DMS153 treated with DMSO at 0.1 percent for 48 hours (cell line): ENCODE results near the gene ATXN7L1.
"Not testable (repeated sequence)": the region's sequence is repeated elsewhere in the genome, so short reads cannot be mapped to it uniquely, and the experiment has no call there.

Experiments
- DNase-seq: peaks from one replicate; lab custom pipeline; 2025; ENCODE audit not compliant: unreplicated experiment; lab: John Stamatoyannopoulos, UW

The ATXN7L1 gene

DNA sequence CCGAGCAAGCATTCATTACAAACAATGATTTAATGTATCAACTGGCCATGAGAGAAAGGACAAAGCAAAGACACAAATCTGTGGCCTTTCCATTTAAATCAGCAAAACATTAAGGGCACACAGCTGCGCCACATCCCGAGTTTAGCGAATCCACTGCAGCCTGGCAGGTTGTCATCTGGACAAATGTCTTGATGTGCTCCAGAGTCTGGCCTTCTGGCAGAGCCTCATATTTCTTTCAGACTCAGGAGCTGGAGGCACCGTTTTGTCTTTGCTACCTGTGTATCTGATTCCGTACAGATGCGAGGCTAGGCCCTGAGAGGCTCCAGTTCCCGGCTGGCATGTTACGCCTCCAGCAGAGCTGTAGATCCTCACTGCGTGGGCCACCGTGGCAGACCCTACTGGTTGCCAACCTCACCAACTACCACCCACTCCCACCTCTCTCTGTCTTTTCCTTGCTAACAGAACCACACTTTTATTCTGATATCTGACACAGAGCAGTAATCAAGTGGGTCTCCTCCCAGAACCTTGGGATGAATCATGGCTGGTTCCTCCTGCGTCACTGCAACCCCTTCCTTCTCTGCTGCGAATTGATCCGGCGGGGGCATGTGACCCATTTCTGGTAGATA is 254.2 kb downstream of the ATXN7L1 start:
- DNase-seq, result no peak

DNA sequence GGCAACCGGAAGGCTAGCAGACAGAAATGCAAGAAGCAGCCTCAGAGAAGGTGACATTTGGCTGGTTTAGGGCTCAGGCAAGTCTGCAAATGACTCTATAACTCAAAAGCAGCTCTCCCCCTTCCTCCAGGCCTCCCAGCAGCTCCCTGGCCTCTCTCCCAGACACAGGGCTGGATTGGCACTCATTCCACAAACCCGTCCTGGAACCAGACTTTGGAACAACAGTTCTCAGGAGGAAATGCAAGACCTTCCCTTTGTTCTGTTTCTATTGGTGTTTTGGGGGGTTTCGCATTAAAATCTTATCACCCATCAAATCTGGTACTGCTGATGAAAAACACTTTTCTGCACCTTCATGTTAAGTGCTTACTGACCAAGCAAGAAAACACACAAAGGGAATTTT is 254.8 kb downstream of the ATXN7L1 start:
- no peak for DNase-seq

DNA sequence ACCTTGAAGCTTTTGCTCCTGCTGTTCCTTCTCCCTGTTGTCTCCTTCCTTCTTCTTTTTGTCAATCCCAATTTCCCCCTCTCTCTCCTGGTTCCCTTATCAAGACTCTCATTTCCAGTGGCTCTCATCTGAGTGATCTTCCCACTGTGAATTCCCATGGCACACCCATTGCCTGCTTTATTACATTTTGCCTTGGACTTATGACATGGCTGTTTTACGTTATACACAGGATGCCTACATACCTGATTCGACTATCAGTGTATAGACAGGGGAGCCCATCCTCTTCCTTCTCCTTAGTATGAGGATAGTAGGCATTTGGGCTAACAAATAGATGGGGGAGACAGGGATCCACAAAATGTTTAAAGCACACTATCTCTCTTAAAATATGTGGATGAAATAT is 255.2 kb downstream of the ATXN7L1 start:
- DNase-seq, result no peak

DNA sequence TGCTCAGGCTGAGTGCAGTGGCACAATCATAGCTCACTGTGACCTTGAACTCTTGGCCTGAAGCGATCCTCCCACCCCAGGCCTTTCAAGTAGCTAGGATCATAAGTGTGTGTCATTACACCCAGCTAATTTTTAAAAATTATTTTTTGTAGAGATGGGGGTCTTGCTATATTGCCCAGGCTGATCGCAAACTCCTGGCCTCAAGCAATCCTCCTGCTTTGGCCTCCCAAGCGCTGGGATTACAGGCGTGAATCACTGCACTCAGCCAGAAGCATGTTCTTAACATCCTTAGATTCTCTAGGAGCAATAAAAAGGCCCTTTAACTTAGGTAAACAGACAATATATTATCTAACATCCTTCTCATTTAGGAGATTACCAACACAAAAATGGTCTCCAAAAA is 256.8 kb downstream of the ATXN7L1 start:
- DNase-seq, result no peak

DNA sequence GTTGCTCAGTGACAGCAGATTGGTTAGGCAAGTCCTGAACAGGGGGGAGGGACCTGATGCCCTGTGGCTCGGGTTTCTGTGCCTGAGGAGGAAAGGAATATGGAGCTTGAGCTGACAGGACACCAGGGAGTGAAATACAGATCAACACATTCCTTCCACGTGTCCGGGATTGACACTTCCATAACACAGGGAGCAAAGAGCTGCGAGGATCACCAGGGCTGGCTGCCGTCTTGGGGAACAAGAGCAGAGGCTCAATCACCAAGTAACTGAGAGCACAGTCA is 258.4 kb downstream of the ATXN7L1 start:
- no peak for DNase-seq

DNA sequence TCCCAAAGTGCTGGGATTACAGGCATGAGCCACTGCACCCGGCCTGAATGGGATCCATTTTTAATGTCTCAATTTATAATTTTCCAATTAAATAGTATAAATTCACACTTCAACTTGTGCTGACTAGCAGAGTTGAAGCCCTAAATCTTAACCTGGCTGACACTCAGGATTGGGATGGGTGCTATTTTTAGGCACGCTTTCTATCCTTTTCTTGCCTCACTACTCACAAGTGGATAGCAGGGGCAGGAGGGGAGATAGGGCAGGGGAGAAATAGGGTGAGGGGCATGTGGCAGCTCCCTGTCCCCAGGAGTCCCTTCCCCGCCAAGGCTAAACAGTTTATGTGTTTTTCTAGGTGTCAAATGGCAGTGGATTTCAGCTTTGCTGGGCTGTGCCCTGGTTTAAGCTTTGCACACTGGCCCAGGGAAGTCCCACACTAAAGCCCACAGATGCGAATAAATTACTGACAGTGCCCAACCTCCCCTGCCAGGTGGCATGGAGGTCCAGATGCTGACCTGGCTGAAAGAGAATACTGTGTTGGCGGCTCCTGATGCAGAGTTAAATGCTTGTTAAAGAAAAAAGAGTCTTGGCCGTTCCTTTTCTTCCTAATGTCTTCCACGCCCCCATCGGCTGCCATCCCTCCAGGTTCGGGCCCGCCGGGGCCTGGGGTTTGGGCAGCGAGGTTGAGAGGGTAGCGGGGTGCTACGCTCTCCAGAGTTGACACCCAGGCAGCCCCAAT is 259.0 kb downstream of the ATXN7L1 start:
- DNase-seq, result no peak

DNA sequence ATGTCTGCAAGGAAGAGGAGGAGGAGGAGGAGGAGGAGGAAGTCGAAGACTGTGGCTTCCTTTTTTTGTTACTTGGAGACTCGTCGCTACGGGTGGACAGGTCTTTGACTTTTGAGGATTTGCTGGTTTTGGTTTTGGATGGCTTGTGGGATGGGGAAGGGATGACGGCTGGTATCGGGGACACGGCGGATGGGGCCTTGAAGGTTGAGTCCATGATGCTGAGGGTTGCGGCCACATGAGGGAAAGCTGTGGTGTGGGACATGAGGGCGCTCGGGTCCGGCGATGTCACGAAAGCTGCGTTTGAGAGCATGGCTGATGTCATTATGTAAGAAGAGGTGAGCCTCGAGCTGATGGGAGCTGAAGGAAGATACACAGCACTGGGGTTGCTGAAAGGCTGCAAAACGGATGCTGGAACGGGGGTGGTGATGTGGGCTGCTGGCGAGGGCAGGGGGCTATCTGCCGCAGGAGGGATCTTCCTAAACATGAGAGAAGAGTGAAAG is 262.0 kb downstream of the ATXN7L1 start:
- DNase-seq, result no peak

DNA sequence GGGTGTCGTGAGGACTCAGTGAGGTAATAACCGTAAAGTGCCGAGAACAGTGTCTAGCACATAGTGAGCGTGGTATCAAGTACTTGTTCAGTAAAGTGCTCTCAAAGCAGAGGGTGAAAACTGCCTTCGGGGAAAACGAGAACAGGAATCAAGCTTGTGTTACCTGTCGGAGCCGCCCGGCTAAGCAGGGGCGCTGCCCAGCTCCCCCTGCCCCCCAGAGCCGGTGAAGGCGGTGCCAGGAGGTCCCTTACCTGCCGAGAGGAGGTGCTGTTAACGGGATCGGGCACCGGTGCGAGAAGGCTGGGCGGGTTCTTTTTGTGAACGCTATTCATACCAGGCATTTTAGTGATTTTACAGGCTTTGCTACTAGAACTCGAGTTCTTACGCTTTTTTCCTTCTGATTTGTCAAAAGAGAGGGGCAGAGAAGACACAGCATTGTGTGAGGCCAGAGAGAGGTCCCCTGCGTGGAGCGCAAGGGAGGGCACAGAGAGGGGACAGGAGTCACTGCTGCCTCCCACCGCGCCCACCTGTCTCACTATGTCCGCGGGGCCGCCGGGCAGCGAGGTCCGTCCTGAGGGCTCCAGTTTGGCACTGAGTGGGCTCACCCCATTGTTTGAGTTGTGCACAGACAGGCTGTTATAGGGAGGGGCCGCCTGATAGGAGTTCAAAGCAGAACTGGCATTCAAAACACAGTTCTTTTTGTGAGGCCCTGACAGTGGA is 262.6 kb downstream of the ATXN7L1 start:
- no peak for DNase-seq

DNA sequence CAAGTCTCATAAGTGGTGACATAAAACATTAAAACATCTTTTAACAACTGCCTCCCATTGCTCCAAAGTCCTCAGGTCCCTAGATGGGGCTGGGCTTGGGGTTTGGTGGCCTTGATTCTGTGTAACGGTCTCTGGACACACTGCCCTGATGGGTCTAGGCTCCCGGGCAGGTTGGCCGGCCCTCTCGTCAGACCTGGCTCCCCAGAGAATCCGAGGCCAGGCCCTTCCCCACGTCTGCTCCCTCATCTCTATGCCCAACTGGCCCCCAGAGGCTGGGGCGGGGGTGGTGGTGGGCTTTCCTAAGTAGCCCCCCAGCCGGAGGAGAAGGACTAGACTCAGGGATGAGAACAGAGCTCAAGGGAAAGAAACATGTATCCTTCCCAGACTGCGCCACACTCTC is 263.6 kb downstream of the ATXN7L1 start:
- DNase-seq, result no peak

DNA sequence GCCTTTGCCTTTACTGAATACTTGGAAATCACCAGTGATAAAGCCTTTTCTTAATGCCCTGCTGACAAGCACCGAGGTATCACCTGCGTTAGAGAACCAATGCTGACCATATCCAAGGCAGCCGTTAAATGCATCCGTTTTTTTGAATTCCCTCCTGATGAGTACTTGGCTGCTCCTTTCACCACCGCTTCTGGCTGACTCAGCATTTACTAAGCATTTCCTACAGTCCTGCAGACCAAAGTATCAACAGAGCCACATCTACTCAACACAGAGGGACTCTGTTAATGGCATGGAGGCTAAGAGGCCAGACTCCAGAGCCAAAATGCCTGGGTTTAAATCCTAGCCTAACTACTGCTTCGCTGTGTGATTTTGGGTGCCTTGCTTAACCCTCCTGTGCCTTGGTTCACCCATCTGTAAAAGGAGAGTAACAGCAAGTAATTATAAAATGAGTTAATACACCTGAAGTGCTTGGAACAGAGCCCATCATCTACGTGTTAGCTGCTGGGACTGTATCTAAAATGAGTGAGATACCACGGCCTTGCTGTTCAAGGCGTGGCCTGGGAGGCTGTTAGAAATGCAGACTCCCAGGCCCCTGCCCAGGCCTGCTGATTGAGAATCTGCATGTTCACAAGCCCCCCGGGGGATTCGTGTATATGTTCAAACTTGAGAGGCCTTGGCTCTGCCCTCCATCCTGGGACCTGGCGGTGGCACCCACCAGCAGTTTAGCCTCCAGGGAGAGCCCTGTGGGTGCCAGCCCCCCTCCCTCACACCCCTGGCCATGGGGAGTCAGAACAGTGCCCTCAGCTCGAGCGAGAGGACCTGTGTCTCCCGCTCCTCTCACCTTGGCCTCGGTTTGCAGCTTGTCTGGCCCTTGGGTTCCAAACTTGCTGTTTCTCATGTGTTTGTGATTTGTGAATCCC is 264.3 kb downstream of the ATXN7L1 start:
- DNase-seq, result no peak

DNA sequence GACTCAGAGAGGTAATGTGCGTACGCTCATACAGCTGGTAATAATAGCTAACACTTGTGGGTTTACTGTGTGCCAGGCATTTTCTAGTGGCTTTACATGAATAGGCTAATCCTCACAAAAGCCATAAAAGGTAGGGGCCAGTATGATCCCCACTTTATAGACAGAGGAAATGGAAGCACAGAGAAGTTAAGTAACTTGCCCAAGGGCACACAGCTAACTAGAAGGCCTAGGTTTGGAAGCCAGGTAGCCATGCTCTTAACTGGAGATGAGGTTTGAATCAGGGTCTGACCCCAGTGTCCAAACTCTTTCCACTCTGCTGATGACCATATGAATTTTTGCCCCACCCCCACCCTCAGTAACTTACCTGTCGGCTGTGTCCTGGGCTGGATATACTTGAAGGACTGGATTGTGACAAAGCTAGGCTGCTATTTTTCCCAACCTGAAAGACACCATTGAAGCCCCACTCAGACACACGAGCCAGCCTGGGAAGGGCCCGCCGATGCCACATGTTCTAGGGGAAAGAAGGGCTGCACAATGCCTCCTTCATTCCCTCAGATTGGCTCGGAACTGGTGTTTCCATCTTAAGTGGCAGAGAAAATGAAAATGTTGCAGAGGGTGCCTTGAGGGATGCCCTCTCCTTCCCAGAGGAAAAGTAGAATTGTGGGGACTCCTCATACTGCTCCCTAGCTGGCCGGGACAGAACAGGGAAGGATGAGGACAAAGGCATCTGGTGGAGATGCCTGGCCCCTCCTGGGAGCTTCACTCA is 266.1 kb downstream of the ATXN7L1 start:
- DNase-seq, result no peak

DNA sequence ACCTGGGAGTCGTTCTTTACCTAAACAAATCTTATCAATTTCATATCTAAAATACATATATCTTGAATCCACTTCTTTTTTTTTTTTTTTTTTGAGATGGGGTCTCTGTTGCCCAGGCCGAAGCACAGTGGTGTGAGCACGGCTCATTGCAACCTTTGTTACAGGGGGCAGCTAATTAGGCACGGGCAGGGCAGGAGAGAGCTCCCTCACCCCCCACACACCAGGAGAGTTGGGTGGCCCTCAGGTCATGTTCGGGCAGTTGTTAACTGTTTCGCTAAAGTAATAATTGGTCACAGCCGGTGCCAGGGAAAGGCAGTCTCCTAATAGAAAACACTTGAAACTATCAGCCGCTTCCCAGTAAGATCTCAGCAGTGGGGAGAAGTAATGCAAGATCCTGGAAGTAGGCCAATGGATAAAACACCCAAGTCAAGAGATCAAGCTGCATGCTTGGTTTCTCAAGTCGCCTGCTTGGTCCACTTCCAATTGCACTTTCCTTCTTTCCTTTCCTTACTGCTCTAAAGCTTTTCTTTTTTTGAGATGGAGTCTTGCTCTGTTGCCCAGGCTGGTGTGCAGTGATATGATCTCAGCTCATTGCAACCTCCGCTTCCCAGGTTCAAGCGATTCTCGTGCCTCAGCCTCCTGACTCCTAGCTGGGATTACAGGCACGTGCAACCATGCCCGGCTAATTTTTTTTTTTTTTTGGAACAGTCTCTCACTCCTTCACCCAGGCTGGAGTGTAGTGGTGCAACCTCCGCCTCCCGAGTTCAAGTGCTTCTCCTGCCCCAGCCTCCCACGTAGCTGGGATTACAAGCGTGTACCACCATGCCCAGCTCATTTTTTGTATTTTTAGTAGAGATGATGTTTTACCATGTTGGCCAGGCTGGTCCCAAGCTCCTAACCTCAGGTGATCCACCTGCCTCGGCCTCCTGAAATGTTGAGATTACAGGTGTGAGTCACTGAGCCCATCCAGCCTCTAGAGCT is 273.8 kb downstream of the ATXN7L1 start:
- no peak for DNase-seq

DNA sequence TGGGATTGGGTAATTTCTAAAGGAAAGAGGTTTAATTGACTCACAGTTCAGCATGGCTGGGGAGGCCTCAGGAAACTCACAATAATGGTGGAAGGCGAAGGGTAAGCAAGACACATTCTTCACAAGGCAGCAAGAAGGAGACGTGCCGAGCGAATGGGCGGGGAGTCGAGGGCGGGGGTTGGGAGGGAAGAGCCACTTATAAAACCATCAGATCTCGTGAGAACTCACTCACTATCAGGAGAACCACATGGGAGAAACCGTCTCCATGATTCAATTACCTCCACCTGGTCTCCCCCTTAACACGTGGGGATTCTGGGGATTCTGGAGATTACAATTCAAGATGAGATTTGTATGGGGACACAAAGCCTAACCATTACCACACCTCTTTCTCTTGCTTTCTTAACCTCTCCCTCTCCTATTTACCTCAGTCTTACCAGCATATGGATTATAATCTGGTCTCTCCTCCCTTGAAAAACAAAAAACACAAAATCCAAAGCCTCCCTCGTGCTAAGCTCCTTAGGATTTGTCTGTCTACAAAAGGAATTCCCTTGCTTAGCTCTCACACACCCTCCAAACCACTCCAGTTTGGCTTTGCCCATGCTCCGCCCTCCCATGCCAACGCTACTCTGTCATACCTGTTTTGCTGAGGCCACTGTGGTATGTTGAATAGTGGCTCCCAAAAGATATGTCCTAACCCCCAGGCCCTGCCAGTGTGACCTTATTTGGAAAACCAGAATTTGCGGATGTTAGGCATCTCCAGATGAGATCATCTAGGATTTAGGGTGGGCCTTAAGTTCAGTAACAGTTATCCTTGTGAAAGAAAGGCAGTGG is 275.5 kb downstream of the ATXN7L1 start:
- no peak for DNase-seq

DNA sequence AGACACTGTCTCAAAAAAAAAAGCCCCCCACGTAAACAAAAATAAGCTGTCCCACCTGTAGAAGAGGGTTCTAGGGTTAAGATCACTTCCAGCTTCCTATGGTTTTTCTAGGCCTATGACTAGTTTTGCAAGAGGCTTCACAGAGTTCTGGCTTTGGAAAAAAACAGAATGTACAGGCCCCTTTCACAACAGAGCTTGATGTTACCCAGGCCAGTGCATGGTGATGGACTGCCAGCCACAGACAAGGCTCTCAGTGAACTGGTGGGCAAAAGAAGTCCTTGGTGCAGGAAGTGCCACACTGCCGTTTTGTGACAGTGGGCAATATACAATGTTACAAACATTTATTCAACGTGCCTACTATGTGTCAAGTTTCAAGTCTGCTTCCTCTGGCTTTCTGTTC is 276.8 kb downstream of the ATXN7L1 start:
- DNase-seq, result no peak

DNA sequence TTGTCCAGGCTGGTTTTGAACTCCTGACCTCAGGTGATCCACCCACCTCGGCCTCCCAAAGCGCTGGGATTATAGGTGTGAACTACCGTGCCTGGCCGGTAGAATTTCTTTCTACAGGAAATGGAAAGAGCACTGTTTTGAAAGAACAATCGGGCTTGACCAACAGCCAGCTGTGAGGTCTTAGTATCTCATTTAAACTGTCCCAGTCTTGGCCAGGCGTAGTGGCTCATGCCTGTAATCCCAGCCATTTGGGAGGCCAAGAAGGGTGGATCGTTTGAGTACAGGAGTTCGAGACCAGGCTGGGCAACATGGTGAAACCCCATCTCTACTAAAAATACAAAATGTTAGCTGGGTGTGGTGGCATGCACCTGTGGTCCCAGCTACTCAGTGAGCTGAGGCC is 277.3 kb downstream of the ATXN7L1 start:
- not testable (repeated sequence) for DNase-seq

DNA sequence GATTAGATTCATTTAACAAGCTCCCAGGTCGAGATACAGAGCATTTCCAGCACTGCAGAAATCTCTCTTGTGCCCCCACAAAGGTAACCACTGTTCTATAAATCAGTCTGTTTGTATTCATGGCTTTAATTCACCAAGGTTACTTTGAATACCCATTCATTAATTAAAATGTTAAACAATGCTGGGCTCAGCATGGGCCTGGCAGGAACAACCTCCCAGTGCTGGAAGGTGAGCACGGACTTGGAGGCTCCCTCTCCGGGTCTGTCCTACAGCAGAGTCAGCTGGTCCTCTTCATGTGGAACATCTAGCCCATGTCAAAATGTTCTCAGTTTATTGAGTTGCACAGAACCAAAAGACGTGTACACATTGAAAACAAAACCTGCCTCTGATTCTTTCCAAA is 279.5 kb downstream of the ATXN7L1 start:
- no peak for DNase-seq

DNA sequence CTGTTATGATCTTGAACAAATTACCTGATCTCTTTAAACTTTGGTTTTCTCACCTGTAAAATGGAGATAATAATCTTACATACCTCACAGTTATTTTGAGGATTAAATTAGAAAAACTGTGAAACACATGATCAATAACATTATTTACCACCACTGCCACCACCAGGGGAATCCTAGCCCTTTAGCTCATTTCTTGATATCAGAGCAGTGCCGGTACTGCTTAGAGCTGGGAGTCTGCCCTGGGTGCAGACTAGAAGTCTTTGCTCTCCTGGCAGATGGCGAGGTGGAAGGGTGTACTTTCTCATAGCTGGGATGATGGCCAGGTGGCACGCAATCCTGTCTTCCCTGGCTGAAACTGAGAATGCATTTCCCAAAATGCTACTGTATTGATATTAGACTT is 282.4 kb downstream of the ATXN7L1 start:
- no peak for DNase-seq

DNA sequence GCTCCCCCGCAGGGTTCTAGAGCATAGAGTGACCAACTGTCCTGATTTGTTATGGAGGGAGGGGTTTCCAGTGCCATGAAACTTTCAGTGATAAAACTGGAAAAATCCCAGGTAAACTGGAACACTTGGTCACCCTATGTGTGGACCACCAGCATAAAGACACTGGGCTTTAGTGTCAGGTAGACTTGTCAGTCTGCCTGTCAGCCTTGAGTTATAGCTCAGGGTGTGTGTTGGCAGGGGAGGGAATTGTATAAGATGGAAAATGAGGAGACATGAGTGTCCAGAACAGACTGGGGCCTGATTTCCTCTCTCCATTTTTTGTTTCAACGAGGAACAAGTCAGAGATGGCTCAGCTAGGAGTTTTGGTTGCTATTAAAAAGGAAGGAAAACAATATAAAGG is 284.9 kb downstream of the ATXN7L1 start:
- no peak for DNase-seq

DNA sequence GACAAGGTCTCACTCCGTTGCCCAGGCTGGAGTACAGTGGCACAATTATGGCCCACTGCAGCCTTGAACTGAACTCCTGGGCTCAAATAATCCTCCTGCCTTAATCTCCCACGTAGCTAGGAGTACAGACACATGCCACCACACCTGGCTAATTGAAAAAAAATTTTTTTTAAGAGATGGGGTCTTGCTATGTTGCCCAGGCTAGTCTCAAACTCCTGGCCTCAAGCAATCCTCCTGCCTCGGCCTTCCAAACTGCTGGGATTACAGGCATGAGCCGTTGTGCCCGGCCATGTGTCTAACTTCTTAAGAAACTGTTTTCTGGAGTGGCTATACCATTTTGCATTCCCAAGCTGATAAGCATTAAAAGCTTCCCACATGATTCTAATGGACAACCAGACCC is 285.6 kb downstream of the ATXN7L1 start:
- no peak for DNase-seq
